Prostate gland (tissue), 2 donors: ENCODE data around the gene C1orf174. TPM values are rescaled to one million over a fixed set of nuclear protein-coding genes. Genes with fewer than 3 reads are reported as not detected.
"Not testable (repeated sequence)": the region's sequence is repeated elsewhere in the genome, so short reads cannot be mapped to it uniquely, and the experiment has no call there.

Experiments
- DNase-seq: peaks from one replicate; pipeline ENCODE4 v3.0.0-alpha.2; 2019; ENCODE audit warnings: low spot score
- H3K27ac ChIP-seq, 2 donors: fragments of 200-600 bp; sonication (generic); 2 replicates each; pipeline ENCODE4 v1.5.1; 2017 to 2019
- H3K27me3 ChIP-seq: fragments of 200-600 bp; sonication (generic); replicated peaks from 2 replicates; pipeline ENCODE4 v1.5.1; 2019; ENCODE audit not compliant: insufficient read depth
- H3K36me3 ChIP-seq, 2 donors: fragments of 200-600 bp; sonication (generic); 1 replicate in 1 of 2; 2 replicates in 1 of 2; pipeline versions ENCODE4 v1.5.1 to v1.8.1; 2017 to 2019
- H3K4me1 ChIP-seq: fragments of 200-600 bp; sonication (generic); replicated peaks from 2 replicates; pipeline ENCODE4 v1.5.1; 2019
- H3K4me3 ChIP-seq, 2 donors: fragments of 200-600 bp; sonication (generic); 2 replicates each; pipeline ENCODE4 v1.5.1; 2017 to 2019
- H3K9me3 ChIP-seq: fragments of 200-600 bp; sonication (generic); 2 replicates; pipeline ENCODE4 v1.5.1; 2017
- POLR2A ChIP-seq: fragments of 450-650 bp; IDR thresholded peaks from one replicate; pipeline ENCODE4 v1.6.1; 2016; ENCODE audit warnings: antibody characterized with exemption, mild to moderate bottlenecking
- POLR2AphosphoS5 ChIP-seq: sonication (generic); formaldehyde crosslinking; IDR thresholded peaks from one replicate; pipeline ENCODE4 v1.6.1; 2017; ENCODE audit warnings: antibody characterized with exemption
- WGBS: methylation state at CpG from one replicate; pipeline ENCODE4 v1.1.5; 2018; 5-methylcytosine and 5-hydroxymethylcytosine counted together
- intact Hi-C: fragments of 100-400 bp; cut with DNase I; formaldehyde crosslinking; loops from one replicate; pipeline ENCODE4 v1.14.2; 2022
- total RNA-seq, 2 donors: library from RNA; depleted of rRNA; stranded (reverse); fragments of >200 nt; gene quantifications; one replicate each; pipeline ENCODE4 v1.1.0, GENCODE V29; 2016
- TF ChIP-seq, protein P1 (sequence below), 4 experiments: fragments of 200-600 bp in 2 of 4; fragments of 450-650 bp in 2 of 4; sonication (generic) in 2 of 4; IDR thresholded peaks; 1 replicate in 3 of 4; 2 replicates in 1 of 4; pipeline ENCODE4 v1.5.1; 2016 to 2019; ENCODE audit warnings: antibody characterized with exemption in 4 of 4, mild to moderate bottlenecking in 2 of 4, moderate library complexity in 2 of 4

C1orf174 gene
- total RNA-seq, 2 donors from 2014 or later, result 27.1 to 32.7 TPM

DNA sequence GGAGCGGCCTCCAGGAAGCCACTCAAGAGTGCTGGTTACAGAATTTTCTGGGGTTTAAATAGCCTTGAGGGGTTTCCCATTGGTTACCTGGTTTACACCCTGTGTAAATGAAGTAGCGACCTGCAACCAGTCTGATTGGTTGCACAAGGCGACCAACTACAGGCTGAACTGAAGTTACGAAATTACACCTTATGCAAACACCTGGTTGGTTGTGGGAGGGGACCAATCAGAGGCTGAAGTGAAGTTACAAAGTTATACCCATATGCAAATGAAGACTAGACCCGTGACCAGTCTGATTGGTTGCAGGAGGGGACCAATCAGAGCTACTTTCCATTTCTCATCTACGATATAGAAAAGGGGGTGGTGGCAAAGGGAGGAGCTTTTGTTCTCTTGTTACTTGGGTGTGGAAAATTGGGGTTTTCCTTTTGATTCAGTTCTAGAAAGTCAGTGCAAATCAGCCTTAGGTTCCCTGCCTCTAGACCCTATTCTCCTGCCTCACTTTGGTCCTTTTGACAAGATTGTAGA, 22.2 kb upstream of the C1orf174 start:
- WGBS, result 90% methylated on average over 6 of the region's 6 CpGs
- H3K9me3 ChIP-seq, result no peaks in the 10 kb centered on the region
- no peaks in the 10 kb centered on the region for H3K27me3 ChIP-seq
- H3K36me3 ChIP-seq, result no peaks in the 10 kb centered on the region
- DNase-seq, result no peak
- no peak overlapping the region for H3K4me3 ChIP-seq
- TF ChIP-seq POLR2AphosphoS5 (no peak), POLR2A (no peak)
- TF ChIP-seq, protein P1, sequence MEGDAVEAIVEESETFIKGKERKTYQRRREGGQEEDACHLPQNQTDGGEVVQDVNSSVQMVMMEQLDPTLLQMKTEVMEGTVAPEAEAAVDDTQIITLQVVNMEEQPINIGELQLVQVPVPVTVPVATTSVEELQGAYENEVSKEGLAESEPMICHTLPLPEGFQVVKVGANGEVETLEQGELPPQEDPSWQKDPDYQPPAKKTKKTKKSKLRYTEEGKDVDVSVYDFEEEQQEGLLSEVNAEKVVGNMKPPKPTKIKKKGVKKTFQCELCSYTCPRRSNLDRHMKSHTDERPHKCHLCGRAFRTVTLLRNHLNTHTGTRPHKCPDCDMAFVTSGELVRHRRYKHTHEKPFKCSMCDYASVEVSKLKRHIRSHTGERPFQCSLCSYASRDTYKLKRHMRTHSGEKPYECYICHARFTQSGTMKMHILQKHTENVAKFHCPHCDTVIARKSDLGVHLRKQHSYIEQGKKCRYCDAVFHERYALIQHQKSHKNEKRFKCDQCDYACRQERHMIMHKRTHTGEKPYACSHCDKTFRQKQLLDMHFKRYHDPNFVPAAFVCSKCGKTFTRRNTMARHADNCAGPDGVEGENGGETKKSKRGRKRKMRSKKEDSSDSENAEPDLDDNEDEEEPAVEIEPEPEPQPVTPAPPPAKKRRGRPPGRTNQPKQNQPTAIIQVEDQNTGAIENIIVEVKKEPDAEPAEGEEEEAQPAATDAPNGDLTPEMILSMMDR (IDR thresholded peaks at IDR 0.05), result no peak
- intact Hi-C loops, result no loop called here
- no peak overlapping the region for H3K27ac ChIP-seq
- no peaks in the 10 kb centered on the region for H3K4me1 ChIP-seq

DNA sequence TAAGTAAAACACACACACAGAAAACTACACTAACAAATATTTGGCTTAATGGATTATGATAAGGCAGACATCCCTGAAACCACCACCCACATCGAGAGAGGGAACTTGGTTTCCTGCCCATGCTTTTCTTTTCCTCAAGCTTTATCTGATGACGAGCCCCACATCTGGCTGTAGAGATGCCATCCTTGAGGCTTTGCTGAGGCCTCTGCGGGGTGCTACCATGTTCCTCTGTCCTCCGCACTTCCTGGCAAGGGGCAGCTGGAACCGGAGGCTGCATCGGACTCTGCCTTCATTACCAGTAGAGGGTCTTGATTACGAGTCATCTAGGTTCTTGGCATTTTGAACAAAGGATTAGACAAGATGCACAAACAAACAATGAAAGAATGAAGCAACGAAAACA, 21.7 kb upstream of the C1orf174 start:
- Histone ChIP-seq H3K27me3 (no peaks in the 10 kb centered on the region), H3K4me3 (no peak overlapping the region), H3K4me1 (no peaks in the 10 kb centered on the region), H3K36me3 (no peaks in the 10 kb centered on the region), H3K27ac (no peak overlapping the region), H3K9me3 (no peaks in the 10 kb centered on the region)
- TF ChIP-seq POLR2A, result no peak
- TF ChIP-seq, protein P1 (IDR thresholded peaks at IDR 0.05), result no peak
- TF ChIP-seq POLR2AphosphoS5, result no peak
- WGBS, result 62% methylated on average over 8 of the region's 8 CpGs
- DNase-seq, result no peak
- intact Hi-C loops, result no loop called here

DNA sequence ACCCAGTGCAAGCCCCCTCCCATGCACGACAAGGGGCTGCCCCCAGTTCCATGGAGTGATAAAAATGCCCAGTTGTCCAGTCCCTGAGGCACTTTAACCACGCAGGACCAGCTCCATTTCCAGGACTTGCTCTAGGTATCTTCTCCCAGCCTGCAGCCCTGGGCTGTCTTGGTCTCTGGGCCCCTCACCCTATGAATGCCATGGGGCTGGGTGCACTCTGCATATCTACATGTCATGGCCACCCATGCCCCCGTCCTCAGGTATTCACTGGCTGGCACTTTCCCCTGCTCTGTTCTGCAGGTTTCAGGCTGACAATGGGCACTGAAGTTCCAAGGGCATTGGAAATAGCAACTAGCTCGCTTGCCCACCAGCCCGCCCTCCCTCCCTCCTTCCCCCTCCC, 19.6 kb upstream of the C1orf174 start:
- Histone ChIP-seq H3K36me3 (no peaks in the 10 kb centered on the region), H3K4me3 (no peak overlapping the region), H3K9me3 (no peaks in the 10 kb centered on the region), H3K27ac (no peak overlapping the region), H3K27me3 (no peaks in the 10 kb centered on the region), H3K4me1 (no peaks in the 10 kb centered on the region)
- intact Hi-C loops, result no loop called here
- no peak for DNase-seq
- TF ChIP-seq, protein P1 (IDR thresholded peaks at IDR 0.05), result no peak
- TF ChIP-seq POLR2A (no peak), POLR2AphosphoS5 (no peak)
- WGBS, result 77% methylated on average over 5 of the region's 5 CpGs

DNA sequence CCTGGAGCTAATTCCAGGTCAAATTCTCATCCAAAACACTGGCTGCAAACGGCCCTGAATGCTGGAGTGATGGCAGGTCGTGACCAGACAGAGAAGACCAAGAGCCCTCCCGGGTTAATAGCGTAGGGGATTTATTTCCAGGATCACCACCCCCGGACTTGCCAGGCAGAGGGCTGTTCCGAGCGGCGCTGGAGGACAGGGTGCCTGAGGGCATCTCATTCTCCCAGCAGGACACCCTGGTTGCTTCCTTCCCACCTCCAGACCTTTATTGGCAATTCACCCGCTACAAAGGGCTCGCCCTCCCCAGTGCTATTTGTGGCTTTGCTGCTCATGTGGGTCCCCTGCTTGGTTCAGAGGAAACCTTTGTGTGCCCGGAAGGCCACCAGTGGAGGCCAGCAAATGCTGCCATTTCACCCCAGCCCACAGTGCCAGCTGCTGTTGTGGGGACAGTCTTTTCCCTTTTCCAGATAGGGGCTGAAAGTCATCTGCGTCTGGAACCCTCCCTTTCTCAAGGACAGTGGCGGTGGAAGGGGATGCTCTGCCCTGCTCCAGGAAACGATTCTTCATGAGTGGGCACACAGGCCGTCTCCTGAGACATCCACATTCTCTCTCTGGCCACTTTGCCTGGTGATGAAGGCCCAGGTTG, 19.0 kb upstream of the C1orf174 start:
- no peaks in the 10 kb centered on the region for H3K27me3 ChIP-seq
- DNase-seq, result no peak
- H3K36me3 ChIP-seq, result no peaks in the 10 kb centered on the region
- no peak overlapping the region for H3K27ac ChIP-seq
- no peaks in the 10 kb centered on the region for H3K4me1 ChIP-seq
- intact Hi-C loops, result no loop called here
- TF ChIP-seq POLR2AphosphoS5, result no peak
- TF ChIP-seq, protein P1 (IDR thresholded peaks at IDR 0.05), result no peak
- no peak for TF ChIP-seq POLR2A
- H3K9me3 ChIP-seq, result no peaks in the 10 kb centered on the region
- 81% methylated on average over 15 of the region's 15 CpGs for WGBS
- H3K4me3 ChIP-seq, result no peak overlapping the region

DNA sequence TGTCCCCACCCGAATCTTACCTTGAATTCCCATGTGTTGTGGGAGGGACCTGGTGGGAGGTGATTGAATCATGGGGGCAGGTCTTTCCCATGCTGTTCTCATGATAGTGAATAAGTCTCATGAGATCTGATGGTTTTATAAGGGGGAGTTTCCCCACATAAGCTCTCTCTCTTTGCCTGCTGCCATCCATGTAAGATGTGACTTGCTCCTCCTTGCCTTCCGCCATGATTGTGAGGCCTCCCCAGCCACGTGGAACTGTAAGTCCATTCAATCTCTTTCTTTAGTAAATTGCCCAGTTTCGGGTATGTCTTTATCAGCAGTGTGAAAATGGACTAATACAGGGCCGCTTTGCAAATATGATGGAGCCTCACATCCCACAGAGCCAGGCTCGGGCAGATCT, 18.3 kb upstream of the C1orf174 start:
- H3K27ac ChIP-seq, H3K36me3 ChIP-seq, H3K9me3 ChIP-seq, DNase-seq, H3K27me3 ChIP-seq, H3K4me1 ChIP-seq, intact Hi-C loops, H3K4me3 ChIP-seq: not testable (repeated sequence)
- WGBS, result 82% methylated on average over 6 of the region's 6 CpGs
